Mesenchymal stem cell (in vitro differentiated cells and primary cell): ENCODE measurements around the gene DSCAM.

Experiments used
- DNase-seq: peaks from one replicate; pipeline ENCODE4 v3.0.0-alpha.2; 2013
- H2AFZ ChIP-seq: one replicate; pipeline ENCODE4 v1.6.1; 2013; ENCODE audit warnings: low read depth, mild to moderate bottlenecking, control low read depth, inconsistent platforms, low read length, moderate library complexity
- H2AK5ac ChIP-seq: 2 replicates; pipeline ENCODE4 v1.6.1; 2013; ENCODE audit warnings: low read length, moderate library complexity, mild to moderate bottlenecking, inconsistent platforms; ENCODE audit not compliant: severe bottlenecking
- H2BK120ac ChIP-seq: one replicate; pipeline ENCODE4 v1.6.1; 2013; ENCODE audit warnings: low read depth, mild to moderate bottlenecking, inconsistent platforms, low read length, moderate library complexity
- H2BK12ac ChIP-seq, 2 experiments: one replicate each; pipeline ENCODE4 v1.6.1; 2013; ENCODE audit warnings: inconsistent platforms in 2 of 2, low read length in 2 of 2, mild to moderate bottlenecking in 2 of 2, moderate library complexity in 2 of 2, control low read depth in 1 of 2
- H2BK15ac ChIP-seq: one replicate; pipeline ENCODE4 v1.6.1; 2013; ENCODE audit warnings: mild to moderate bottlenecking, low read depth, inconsistent platforms; ENCODE audit not compliant: poor library complexity, severe bottlenecking
- H2BK5ac ChIP-seq: 2 replicates; pipeline ENCODE4 v1.6.1; 2013; ENCODE audit warnings: low read depth, mild to moderate bottlenecking, low read length, control low read depth, inconsistent platforms; ENCODE audit not compliant: poor library complexity, severe bottlenecking
- H3K14ac ChIP-seq, 2 experiments: one replicate each; pipeline ENCODE4 v1.6.1; 2013; ENCODE audit warnings: inconsistent platforms in 2 of 2, low read length in 2 of 2, control low read depth in 1 of 2, mild to moderate bottlenecking in 1 of 2, moderate library complexity in 1 of 2
- H3K18ac ChIP-seq, 2 experiments: one replicate each; pipeline ENCODE4 v1.6.1; 2013; ENCODE audit warnings: inconsistent platforms in 2 of 2, low read length in 2 of 2, control low read depth in 1 of 2, low read depth in 1 of 2, mild to moderate bottlenecking in 1 of 2
- H3K23ac ChIP-seq, 2 experiments: one replicate each; pipeline ENCODE4 v1.6.1; 2013; ENCODE audit warnings: inconsistent platforms in 2 of 2, low read length in 2 of 2, mild to moderate bottlenecking in 2 of 2, moderate library complexity in 2 of 2, control low read depth in 1 of 2
- H3K27ac ChIP-seq: 2 replicates; pipeline ENCODE4 v1.5.1; 2013; ENCODE audit warnings: mild to moderate bottlenecking, moderate library complexity, low read length, control low read depth, inconsistent platforms; ENCODE audit not compliant: poor library complexity, severe bottlenecking
- H3K27me3 ChIP-seq, 2 experiments: 2 replicates each; pipeline versions ENCODE4 v1.6.1 to v1.7.0; 2013; ENCODE audit warnings: low read length in 2 of 2, mild to moderate bottlenecking in 2 of 2, moderate library complexity in 2 of 2, control low read depth in 1 of 2, inconsistent platforms in 1 of 2; ENCODE audit not compliant: control insufficient read depth in 1 of 2, insufficient read depth in 1 of 2
- H3K36me3 ChIP-seq, 2 experiments: 2 replicates each; pipeline versions ENCODE4 v1.6.1 to v1.7.0; 2013; ENCODE audit warnings: low read length in 2 of 2, control low read depth in 1 of 2, inconsistent platforms in 1 of 2, low read depth in 1 of 2, mild to moderate bottlenecking in 1 of 2; ENCODE audit not compliant: insufficient read depth in 2 of 2, control insufficient read depth in 1 of 2
- H3K4ac ChIP-seq, 2 experiments: one replicate each; pipeline ENCODE4 v1.6.1; 2013; ENCODE audit warnings: inconsistent platforms in 2 of 2, low read length in 2 of 2, mild to moderate bottlenecking in 2 of 2, moderate library complexity in 2 of 2, control low read depth in 1 of 2, low read depth in 1 of 2
- H3K4me1 ChIP-seq: 2 replicates; pipeline ENCODE4 v1.6.1; 2013; ENCODE audit warnings: low read depth, low read length, control low read depth; ENCODE audit not compliant: control insufficient read depth, insufficient read depth
- H3K4me2 ChIP-seq: 2 replicates; pipeline ENCODE4 v1.6.1; 2013; ENCODE audit warnings: low read length, mild to moderate bottlenecking, inconsistent platforms; ENCODE audit not compliant: poor library complexity, severe bottlenecking
- H3K4me3 ChIP-seq, 2 experiments: 2 replicates each; pipeline versions ENCODE4 v1.5.1 to v1.7.0; 2013; ENCODE audit warnings: low read length in 2 of 2, mild to moderate bottlenecking in 2 of 2, control low read depth in 1 of 2, low read depth in 1 of 2; ENCODE audit not compliant: insufficient read depth in 1 of 2
- H3K79me1 ChIP-seq: replicated peaks from 2 replicates; pipeline ENCODE4 v1.6.1; 2013; ENCODE audit warnings: mild to moderate bottlenecking, control low read depth, low read length, inconsistent platforms; ENCODE audit not compliant: poor library complexity, severe bottlenecking
- H3K9ac ChIP-seq: 2 replicates; pipeline ENCODE4 v1.7.0; 2013; ENCODE audit warnings: mild to moderate bottlenecking, low read length, moderate library complexity
- H3K9me3 ChIP-seq: 2 replicates; pipeline ENCODE4 v1.7.0; 2013; ENCODE audit warnings: mild to moderate bottlenecking, low read length; ENCODE audit not compliant: control insufficient read depth
- H4K8ac ChIP-seq: one replicate; pipeline ENCODE4 v1.6.1; 2013; ENCODE audit warnings: inconsistent platforms, mild to moderate bottlenecking, low read length, moderate library complexity
- H4K91ac ChIP-seq: one replicate; pipeline ENCODE4 v1.6.1; 2013; ENCODE audit warnings: mild to moderate bottlenecking, low read length, inconsistent platforms
- WGBS: methylation state at CpG from one replicate; pipeline ENCODE4 v1.1.7; 2013; ENCODE audit warnings: mixed read lengths; 5-methylcytosine and 5-hydroxymethylcytosine counted together

The DSCAM gene

DNA sequence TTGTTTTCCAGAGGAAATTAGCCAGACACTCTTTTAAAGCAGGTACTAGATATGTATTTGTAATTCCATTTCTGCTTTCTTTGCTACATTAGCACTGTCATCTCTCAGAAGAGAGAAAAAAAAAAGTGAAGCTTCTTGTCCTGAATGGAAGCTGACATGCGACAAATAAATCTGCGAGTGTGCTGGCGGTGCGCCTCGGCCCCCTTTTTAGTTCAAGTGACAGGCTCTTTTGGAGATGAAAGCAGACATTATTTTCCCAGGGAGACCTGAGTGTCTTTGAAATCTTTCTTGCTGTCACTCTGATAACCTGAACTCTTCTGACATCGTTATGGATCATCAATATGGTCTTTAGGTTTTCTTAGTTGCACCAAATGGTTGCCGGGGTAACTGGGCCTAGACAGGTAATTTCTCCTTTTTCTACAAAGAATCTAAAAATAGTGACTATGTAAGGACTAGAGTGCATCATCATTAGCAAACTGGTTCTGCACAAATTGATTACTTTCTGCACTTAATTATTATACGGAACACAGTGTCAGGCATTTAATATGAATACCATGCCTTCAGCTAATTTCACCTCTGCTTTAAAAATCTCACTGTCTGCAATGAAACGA lies 501.1 kb downstream of the DSCAM start:
- Histone ChIP-seq H4K91ac (no peak overlapping the region), H2BK15ac (no peak overlapping the region), H3K18ac (no peak overlapping the region), H2AFZ (no peak overlapping the region), H3K36me3 (no peaks in the 10 kb centered on the region), H4K8ac (no peak overlapping the region), H2BK120ac (no peak overlapping the region), H2BK12ac (no peak overlapping the region), H2BK5ac (no peak overlapping the region), H3K4me2 (no peak overlapping the region), H3K9me3 (no peaks in the 10 kb centered on the region), H3K79me1 (no peaks in the 10 kb centered on the region), H3K23ac (no peak overlapping the region), H3K4ac (no peak overlapping the region), H3K27me3 (no peaks in the 10 kb centered on the region), H3K4me3 (no peak overlapping the region), H3K14ac (no peak overlapping the region), H3K27ac (no peak overlapping the region), H3K4me1 (no peaks in the 10 kb centered on the region), H2AK5ac (no peak overlapping the region), H3K9ac (no peak overlapping the region)
- 88% methylated on average over 8 of the region's 9 CpGs for WGBS
- no peak for DNase-seq

DNA sequence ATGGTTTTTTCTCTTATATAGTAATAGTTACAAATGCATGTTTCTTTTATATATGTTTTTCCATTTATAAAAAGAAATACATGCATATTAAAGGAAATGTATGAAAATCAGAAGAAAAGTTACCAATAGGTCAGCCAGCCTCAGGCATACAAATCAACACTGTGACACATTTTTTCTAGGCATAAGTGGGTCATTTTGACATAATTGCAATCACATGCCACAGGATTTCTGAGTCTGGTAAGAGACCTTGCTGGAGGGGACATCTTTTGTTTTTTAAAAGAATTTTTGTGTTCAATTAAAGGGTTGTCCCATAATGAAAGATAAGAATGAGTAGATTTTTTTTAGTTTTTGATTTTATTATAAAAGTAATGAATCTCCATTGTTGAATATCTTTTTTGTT lies 506.6 kb downstream of the DSCAM start:
- H2BK15ac ChIP-seq: no peak overlapping the region
- no peak overlapping the region for H3K27ac ChIP-seq
- H3K36me3 ChIP-seq: no peaks in the 10 kb centered on the region
- no peak overlapping the region for H3K14ac ChIP-seq
- no peak overlapping the region for H3K9ac ChIP-seq
- no peaks in the 10 kb centered on the region for H3K4me1 ChIP-seq
- H3K4me2 ChIP-seq: no peak overlapping the region
- H3K4me3 ChIP-seq: no peak overlapping the region
- H2AFZ ChIP-seq: no peak overlapping the region
- no peak overlapping the region for H3K18ac ChIP-seq
- no peak overlapping the region for H4K91ac ChIP-seq
- peaks cover 3% of the 10 kb centered on the region for H3K9me3 ChIP-seq
- no peaks in the 10 kb centered on the region for H3K79me1 ChIP-seq
- H3K27me3 ChIP-seq: no peaks in the 10 kb centered on the region
- no peak overlapping the region for H2BK12ac ChIP-seq
- no peak for DNase-seq
- H2BK120ac ChIP-seq: no peak overlapping the region
- H3K4ac ChIP-seq: no peak overlapping the region
- no peak overlapping the region for H2BK5ac ChIP-seq
- no peak overlapping the region for H2AK5ac ChIP-seq
- no peak overlapping the region for H4K8ac ChIP-seq
- no peak overlapping the region for H3K23ac ChIP-seq

DNA sequence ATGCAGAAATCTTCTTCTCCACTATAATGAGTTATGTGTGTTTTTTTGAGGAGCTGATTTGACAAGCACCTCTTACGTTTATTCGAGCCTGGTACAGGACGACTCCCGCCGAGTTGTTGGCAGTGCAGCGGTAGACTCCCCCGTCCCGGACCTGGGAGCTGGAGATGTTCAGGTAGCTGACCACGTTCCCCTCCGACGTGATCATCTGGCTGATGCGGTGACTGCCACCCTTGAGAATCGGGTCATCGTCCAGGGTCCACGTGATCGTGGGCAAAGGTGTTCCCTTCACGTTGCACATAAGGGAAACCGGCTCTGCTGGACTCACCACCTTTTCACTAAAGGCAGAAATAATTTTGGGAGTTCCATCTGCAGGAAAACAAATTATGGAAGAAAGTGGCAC lies 507.9 kb downstream of the DSCAM start:
- Histone ChIP-seq H2BK120ac (no peak overlapping the region), H2BK12ac (no peak overlapping the region), H2AFZ (no peak overlapping the region), H3K4me2 (no peak overlapping the region), H3K9me3 (peaks cover 3% of the 10 kb centered on the region), H4K8ac (no peak overlapping the region), H3K23ac (no peak overlapping the region), H2AK5ac (no peak overlapping the region), H3K4ac (no peak overlapping the region), H2BK15ac (no peak overlapping the region), H3K27ac (no peak overlapping the region), H4K91ac (no peak overlapping the region), H3K27me3 (no peaks in the 10 kb centered on the region), H3K14ac (no peak overlapping the region), H2BK5ac (no peak overlapping the region), H3K79me1 (no peaks in the 10 kb centered on the region), H3K36me3 (no peaks in the 10 kb centered on the region), H3K4me1 (no peaks in the 10 kb centered on the region), H3K9ac (no peak overlapping the region), H3K4me3 (no peak overlapping the region), H3K18ac (no peak overlapping the region)
- WGBS: 90% methylated on average over 17 of the region's 18 CpGs
- no peak for DNase-seq

DNA sequence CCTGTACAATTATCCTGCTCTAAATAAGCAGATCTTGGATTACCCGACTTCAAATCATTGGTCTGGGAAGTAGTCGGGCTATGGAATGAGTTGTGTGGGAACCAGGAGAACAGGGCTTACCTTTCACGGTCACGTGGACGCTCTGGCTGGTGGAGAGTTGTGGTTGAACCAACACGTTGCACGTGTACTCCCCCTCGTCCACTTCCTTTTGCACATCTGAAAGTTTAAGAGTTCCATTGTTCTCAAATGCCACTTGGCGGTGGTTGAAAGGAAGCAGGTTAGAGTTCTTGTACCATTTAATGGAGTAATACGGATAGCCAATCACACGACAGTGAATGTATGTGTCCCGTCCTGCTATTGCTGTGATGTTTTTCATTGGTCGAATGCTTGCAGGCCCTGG lies 509.0 kb downstream of the DSCAM start:
- H3K27me3 ChIP-seq: no peaks in the 10 kb centered on the region
- H3K79me1 ChIP-seq: no peaks in the 10 kb centered on the region
- WGBS: 82% methylated on average over 11 of the region's 13 CpGs
- H3K4me3 ChIP-seq: no peak overlapping the region
- peaks cover 3% of the 10 kb centered on the region for H3K9me3 ChIP-seq
- no peak overlapping the region for H2BK5ac ChIP-seq
- H2AFZ ChIP-seq: no peak overlapping the region
- H3K23ac ChIP-seq: no peak overlapping the region
- H2BK12ac ChIP-seq: no peak overlapping the region
- H3K27ac ChIP-seq: no peak overlapping the region
- H4K8ac ChIP-seq: no peak overlapping the region
- H3K36me3 ChIP-seq: no peaks in the 10 kb centered on the region
- no peak overlapping the region for H3K14ac ChIP-seq
- H3K4ac ChIP-seq: no peak overlapping the region
- H4K91ac ChIP-seq: no peak overlapping the region
- H3K4me2 ChIP-seq: no peak overlapping the region
- no peak overlapping the region for H2BK15ac ChIP-seq
- no peak overlapping the region for H3K18ac ChIP-seq
- DNase-seq: no peak
- H3K9ac ChIP-seq: no peak overlapping the region
- H3K4me1 ChIP-seq: no peaks in the 10 kb centered on the region
- H2AK5ac ChIP-seq: no peak overlapping the region
- H2BK120ac ChIP-seq: no peak overlapping the region
